Measurements from ENCODE around the gene ELF1.

DNA sequence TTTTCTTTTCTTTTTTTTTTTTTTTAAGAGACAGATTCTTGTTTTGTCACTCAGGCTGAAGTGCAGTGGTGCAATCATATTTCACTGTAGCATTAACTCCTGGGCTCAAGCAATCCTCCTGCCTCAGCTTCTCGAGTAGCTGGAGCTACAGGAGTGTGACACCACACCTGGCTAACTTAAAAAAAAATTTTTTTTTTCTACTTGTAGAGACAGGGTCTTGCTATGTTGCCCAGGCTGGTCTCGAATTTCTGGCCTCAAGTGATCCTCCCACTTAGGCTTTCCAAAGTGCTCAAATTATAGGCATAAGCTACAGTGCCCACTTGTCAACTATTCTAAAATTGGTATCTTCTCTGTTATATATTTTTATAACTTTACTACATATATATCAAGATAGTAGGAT lies 6.6 kb downstream of the ELF1 start:
- TF ChIP-seq RAD21 (conservative IDR thresholded peaks at IDR 0.05 in 1 of 2, IDR thresholded peaks at IDR 0.05 in 1 of 2) = no peak
- TF ChIP-seq PHF8 (IDR thresholded peaks at IDR 0.05; ENCODE audit: borderline replicate concordance, low read depth) = no peak
- TF ChIP-seq, protein P1, sequence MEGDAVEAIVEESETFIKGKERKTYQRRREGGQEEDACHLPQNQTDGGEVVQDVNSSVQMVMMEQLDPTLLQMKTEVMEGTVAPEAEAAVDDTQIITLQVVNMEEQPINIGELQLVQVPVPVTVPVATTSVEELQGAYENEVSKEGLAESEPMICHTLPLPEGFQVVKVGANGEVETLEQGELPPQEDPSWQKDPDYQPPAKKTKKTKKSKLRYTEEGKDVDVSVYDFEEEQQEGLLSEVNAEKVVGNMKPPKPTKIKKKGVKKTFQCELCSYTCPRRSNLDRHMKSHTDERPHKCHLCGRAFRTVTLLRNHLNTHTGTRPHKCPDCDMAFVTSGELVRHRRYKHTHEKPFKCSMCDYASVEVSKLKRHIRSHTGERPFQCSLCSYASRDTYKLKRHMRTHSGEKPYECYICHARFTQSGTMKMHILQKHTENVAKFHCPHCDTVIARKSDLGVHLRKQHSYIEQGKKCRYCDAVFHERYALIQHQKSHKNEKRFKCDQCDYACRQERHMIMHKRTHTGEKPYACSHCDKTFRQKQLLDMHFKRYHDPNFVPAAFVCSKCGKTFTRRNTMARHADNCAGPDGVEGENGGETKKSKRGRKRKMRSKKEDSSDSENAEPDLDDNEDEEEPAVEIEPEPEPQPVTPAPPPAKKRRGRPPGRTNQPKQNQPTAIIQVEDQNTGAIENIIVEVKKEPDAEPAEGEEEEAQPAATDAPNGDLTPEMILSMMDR (IDR thresholded peaks at IDR 0.05) = no peak
- no peak for TF ChIP-seq EP300 (IDR thresholded peaks at IDR 0.05)
- TF ChIP-seq, protein P2, sequence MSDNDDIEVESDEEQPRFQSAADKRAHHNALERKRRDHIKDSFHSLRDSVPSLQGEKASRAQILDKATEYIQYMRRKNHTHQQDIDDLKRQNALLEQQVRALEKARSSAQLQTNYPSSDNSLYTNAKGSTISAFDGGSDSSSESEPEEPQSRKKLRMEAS (IDR thresholded peaks at IDR 0.05) = no peak
- TF ChIP-seq POLR2A (IDR thresholded peaks at IDR 0.05; ENCODE audit: low read length) = no peak
